ENCODE measurements around the gene NKX2-2. TPM values are rescaled to one million over a fixed set of nuclear protein-coding genes. Genes with fewer than 3 reads are reported as not detected.

Gene NKX2-2
- total RNA-seq, 1 experiment from 2014 or later, result not detected

- Mint-ChIP-seq H3K9me3 (no peaks in the 10 kb centered on the region), H3K4me3 (no peak overlapping the region), H3K27ac (no peak overlapping the region), H3K27me3 (ENCODE audit: low read depth) (no peaks in the 10 kb centered on the region; the same call in 1 of the 2 replicates), H3K4me1 (peaks cover 18% of the 10 kb centered on the region), H3K36me3 (no peaks in the 10 kb centered on the region)
- ATAC-seq (no peak), DNase-seq (ENCODE audit: low spot score) (no peak)
- ChIA-PET POLR2A (no interaction called here), CTCF (interaction anchor here (2.2 kb wide), 1 partner anchor 16 kb away, joined by 8 read pairs; no protein-coding TSS in a partner anchor)
- TF ChIP-seq OVOL2 (CRISPR knock-in tag; IDR thresholded peaks at IDR 0.05; ENCODE audit: borderline replicate concordance), result no peak
- TF ChIP-seq ETV6 (CRISPR knock-in tag; IDR thresholded peaks at IDR 0.05), result no peak
- TF ChIP-seq GRHL2 (CRISPR knock-in tag; IDR thresholded peaks at IDR 0.05; ENCODE audit: insufficient replicate concordance, severe bottlenecking), result no peak
- TF ChIP-seq CBFB (CRISPR knock-in tag; IDR thresholded peaks at IDR 0.05; ENCODE audit: low read depth), result no peak
- TF ChIP-seq ARID4B (CRISPR knock-in tag; IDR thresholded peaks at IDR 0.05; ENCODE audit: borderline replicate concordance), result no peak
- no peak for TF ChIP-seq MYBL2 (CRISPR knock-in tag; IDR thresholded peaks at IDR 0.05)
- TF ChIP-seq ZNF532 (CRISPR knock-in tag; IDR thresholded peaks at IDR 0.05; ENCODE audit: borderline replicate concordance), result no peak
- no peak for TF ChIP-seq AFF4 (CRISPR knock-in tag; IDR thresholded peaks at IDR 0.05; ENCODE audit: borderline replicate concordance)
These were observed 41.1 kb upstream of the NKX2-2 start for GRCh38 chr20:21554985-21555384.

GRCh38 chr20:21554376-21554890 is 40.6 kb upstream of the NKX2-2 start:
- CTCF ChIA-PET, result interaction anchor here (0.6 to 2.2 kb wide), 3 partner anchors 11 to 25 kb away, joined by 3 to 8 read pairs (median 3); no protein-coding TSS in a partner anchor
- no peaks in the 10 kb centered on the region for H3K9me3 Mint-ChIP-seq
- TF ChIP-seq HMGXB4 (CRISPR knock-in tag; IDR thresholded peaks at IDR 0.05), result no peak
- no peak for TF ChIP-seq OVOL2 (CRISPR knock-in tag; IDR thresholded peaks at IDR 0.05; ENCODE audit: borderline replicate concordance)
- TF ChIP-seq ZBTB43 (CRISPR knock-in tag; IDR thresholded peaks at IDR 0.05), result no peak
- no peak for TF ChIP-seq ZNF263 (CRISPR knock-in tag; IDR thresholded peaks at IDR 0.05; ENCODE audit: low read depth)
- POLR2A ChIA-PET, result no interaction called here
- no peak overlapping the region for H3K27ac Mint-ChIP-seq
- H3K36me3 Mint-ChIP-seq, result no peaks in the 10 kb centered on the region
- DNase-seq (ENCODE audit: low spot score) (no peak), ATAC-seq (no peak)
- no peaks in the 10 kb centered on the region; the same call in 1 of the 2 replicates for H3K27me3 Mint-ChIP-seq (ENCODE audit: low read depth)
- no peak overlapping the region for H3K4me3 Mint-ChIP-seq
- H3K4me1 Mint-ChIP-seq, result peaks cover 18% of the 10 kb centered on the region

All from WTC11 (cell line).